GM21825 (cell line): Measurements from ENCODE around the gene CDC42BPA.
"Not testable (repeated sequence)": the region's sequence is repeated elsewhere in the genome, so short reads cannot be mapped to it uniquely, and the experiment has no call there.

Experiments
- ATAC-seq: cut with Tn5 transposase; IDR thresholded peaks from one replicate; pipeline ENCODE4 v1.9.1; 2021; ENCODE audit warnings: mild to moderate bottlenecking, moderate library complexity; ENCODE audit not compliant: unreplicated experiment

The CDC42BPA gene

DNA sequence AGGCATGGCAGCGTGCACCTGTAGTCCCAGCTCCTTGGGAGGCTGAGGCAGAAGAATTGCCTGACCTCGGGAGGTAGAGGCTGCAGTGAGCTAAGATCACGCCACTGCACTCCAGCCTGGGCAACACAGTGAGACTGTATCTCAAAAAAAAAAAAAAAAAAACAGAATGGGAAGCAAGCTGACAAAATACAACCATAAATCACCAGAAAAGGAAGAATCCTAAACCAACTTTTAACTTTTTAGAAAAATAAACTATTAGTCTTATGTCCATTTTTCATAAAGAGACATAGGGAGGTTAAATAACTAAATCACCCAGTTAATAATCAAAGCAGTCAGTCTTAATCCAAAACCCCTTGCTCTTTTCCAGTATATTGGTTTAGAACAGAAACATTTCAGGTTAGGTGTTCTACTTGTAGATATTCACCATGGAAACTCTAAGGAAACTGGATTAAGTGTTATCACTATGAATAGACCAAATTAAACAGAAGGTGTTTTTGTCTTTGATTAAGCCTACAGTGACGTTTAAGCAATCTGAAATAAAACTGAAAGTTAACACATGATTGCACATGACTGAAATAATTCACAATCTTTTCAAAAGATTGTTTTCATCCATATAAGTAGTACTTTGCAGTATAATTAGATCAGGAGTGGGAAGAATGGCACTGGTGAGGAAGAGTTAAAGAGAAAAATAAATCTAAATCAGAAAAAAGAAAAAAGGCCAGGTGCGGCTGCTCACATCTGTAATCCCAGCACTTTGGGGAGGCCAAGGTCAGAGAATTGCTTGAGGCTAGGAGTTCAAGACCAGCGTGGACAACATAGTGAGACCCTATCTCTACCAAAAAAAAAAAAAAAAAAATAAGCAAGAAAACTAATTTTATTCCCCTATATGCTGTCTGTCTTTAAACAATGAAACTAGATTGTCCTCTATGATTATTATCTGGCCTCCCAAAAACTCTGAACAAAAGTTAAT is 9.6 kb downstream of the CDC42BPA start:
- ATAC-seq = no peak

DNA sequence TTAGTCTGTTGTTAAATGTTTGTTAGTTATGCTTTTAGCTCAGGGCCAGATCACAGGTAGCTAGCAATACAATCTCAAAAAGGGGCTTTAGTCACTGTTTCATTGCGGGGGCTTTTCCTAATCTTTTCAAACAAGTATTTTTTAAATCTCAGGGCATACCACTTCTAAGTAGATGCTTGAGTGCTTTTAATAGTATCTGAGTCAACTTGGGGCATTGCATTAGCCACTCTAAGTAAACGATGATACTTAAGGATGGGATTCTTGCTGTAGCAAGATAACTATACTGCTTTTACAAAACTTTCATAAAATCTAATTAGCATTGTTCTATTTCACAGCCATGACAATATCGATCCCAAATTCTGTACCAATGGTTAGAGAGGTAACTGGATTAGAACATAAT is 11.6 kb downstream of the CDC42BPA start:
- ATAC-seq = no peak

DNA sequence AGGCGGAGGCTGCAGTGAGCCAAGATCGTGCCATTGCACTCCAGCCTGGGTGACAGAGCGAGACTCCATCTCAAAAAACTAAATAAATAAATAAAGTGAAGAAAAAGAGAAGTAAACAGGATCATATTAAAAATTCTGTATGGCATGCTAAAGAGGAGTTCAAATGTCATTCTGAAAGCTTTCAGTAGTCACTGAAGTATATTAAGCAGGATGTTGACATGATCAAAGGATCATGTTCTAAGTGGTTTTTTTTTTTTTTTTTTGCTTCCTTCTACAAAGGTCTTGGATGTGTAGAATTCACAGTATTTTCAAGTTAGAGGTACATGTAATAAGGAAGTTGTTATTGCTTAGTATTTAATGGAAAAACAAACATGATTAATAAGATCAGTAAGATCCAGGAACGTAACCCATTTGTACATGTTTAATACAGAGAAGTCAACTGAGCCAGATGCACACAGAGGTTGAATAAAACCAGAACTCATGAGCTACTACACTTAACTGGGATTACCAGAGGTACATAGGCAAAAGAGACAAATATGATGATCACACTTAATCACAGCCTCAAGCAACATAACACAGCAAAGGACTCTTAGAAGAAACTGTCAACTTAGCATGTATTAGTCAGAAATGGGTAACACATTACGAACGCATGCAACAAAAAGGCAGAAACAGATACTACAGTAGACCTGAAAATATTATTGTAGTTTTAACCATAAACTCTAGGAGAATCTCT is 12.2 kb downstream of the CDC42BPA start:
- ATAC-seq = no peak

DNA sequence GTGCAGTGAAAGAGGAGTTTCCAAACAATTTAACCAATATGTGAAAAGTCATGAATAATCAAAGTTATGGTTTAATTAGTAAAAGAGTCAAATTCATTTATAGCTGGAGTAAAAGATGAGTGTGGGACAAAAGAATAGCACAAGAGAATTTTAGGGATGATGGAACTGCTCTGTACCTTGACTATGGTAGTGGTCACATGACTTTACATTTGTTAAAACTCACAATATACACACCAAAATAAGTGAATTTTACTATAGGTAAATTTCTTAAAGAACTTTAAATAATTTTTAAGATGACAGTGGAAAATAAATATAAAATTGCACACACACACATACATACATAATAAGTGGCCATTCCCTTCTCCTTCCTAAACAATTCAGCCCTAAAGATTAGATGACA is 13.6 kb downstream of the CDC42BPA start:
- no peak for ATAC-seq

DNA sequence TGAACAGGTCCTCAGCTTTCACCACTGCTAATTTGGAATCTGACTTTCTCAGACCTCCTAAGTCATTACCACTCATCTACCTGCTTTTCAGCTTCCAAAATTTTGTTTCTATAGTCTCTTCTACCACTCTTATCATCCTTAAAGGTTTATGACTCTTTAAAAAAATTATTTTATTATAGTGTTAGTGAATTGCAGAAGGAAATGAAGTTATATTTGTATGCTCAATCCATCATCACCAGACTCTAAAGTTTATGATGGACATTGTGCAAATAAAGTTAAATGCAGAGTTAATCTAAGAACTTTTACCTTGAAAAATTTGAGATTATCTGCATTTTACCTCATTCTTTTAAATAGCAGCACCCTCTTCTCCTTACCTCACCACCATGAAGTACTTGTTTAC is 14.6 kb downstream of the CDC42BPA start:
- ATAC-seq = no peak

DNA sequence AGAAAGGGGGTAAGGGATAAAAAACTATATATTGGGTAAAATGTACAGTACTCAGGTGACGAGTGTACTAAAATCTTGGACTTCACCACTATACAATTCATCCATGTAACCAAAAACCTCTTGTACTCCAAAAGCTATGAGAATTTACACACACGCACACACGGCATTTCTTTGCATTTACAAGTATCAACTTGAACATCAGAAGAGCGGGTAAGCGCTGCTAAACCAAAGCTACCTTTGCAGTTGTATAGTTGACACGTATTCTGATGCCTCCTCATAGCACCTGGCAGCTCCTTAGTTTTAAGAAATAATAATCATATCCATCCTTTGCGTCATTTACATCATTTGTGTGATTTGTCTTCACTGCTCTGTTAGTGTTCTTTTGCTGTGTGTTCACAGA is 17.6 kb downstream of the CDC42BPA start:
- ATAC-seq = no peak

DNA sequence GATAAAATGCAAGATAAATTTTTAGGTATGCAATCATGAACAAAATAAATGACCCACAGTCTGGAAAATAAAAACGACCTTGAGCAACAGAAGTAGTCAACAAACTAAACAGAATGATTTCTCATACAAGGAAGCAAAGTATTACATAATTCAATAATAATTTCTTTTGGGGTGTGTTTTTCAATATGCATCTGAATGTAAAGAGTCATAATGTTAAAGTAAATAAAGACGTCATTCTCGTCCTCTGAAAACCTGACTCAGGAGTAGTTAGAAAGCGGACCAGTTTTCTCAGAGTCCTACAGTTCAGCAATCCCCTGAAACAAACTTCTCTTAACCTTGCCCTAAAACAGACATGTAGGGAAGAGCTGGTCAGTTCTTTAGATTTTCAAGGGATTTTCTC is 18.6 kb downstream of the CDC42BPA start:
- ATAC-seq = no peak

DNA sequence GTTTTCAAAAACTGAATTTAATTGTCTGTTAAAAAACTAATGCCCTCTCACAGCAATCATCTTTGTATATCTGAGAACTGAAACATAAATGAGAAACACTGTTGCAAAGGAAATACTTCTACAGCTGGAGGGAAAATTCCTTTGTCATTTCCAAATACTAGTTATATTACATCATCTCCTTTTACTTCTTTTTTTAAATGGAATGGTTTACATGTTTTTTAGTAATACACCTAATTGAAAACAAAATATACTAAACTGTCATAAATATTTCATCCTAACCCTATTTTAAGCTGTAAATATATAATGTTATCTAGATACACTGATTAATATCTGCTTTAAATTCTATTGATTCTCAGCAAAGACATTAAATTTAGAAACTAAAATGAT is 19.1 kb downstream of the CDC42BPA start:
- no peak for ATAC-seq

DNA sequence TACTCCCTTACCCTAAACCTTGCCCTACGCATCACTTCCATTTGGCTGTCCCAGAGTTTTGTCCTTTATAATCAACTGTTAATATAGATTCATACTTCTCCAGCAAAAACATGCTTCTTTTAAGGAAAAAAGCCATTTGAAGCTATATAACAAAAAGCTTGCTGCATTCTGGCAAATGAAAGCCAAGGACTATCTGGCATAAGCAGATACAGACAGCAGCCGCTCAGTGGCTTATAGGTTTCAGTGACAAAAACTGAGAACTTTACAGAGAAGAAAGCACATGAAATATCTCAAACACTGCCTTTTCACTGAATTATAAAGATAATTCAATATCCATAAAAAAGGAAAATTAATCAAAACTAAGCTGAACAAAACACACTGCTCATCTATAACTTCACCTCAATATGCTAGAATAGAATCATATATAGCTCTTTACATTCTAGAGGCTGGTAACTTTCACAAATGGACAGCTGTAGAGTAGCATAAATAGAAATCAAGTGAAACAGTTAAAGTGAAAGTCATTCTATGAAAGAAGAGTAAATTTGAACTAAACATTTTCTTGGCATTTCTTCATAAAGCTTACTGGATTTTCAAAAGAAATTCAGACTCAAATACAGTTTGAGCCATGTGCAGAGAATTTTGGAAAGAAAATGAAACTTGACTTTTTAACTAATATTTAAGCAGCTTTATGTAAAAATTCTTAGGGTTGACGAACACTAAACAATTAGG is 19.6 kb downstream of the CDC42BPA start:
- no peak for ATAC-seq

DNA sequence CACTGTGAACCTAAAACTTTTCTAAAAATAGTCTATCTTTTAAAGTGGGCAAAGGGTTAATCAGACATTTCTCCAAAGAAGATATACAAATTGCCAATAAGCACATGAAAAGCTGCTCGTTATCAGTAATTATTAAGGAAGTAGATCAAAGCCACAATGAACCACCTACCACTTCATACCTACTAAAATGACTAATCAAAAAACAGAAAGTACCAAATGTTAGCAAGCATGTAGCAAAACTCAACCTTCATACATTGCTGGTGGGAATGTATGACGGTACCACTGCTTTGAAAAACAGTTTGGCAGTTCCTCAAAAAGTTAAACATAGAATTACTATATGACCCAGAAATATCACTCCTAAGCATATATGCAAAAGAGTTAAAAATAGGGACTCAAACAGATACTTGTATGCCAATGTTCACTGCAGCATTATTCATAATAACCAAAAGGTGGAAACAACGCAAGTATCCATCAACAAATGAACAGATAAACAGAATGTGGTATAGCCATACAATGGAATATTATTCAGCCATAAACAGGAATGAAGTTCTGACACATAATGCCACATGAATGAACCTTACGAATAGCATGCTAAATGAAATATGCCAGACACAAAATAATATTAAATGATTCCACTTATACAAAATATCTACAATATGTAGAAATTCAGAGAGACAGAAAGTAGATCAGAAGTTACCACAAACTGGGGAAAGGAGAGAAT is 21.1 kb downstream of the CDC42BPA start:
- ATAC-seq = no peak

DNA sequence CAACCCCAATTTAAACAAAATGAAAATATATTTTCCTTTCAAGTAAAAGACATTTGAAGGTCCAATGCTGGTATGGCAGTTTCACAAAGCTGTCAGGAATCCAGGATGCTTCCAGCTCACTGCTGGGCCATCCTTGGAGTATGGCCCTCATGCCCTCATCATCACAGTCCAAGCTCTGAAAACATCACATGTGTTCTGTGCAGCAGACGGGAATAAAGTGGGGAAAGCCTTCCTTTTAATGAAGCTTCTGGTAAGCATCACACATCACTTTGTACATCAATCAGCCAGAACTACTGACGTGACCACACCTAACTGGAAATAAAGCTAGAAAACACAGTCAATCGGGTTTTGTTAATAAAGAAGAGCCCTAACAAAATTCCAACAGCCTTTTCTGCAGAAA is 22.7 kb downstream of the CDC42BPA start:
- ATAC-seq = no peak

DNA sequence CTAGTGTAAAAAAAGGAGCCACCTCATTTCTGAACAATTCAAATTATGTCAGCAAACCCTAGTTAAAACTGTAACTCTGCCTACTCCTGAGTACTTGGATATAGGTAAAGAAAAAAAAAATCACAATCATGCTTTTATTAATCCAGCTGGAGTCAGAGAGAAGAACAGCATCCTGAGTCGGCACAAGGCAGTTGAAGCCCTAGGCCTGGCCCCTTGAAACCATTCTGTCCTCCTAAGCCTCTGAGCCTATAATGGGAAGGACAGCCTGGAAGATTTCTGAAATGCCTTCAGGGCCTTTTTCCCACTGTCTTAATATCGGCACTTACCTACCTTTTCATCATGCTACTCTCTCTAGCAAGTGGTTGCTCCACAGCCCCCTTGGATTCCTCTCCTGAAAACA is 32.5 kb downstream of the CDC42BPA start:
- ATAC-seq = no peak

DNA sequence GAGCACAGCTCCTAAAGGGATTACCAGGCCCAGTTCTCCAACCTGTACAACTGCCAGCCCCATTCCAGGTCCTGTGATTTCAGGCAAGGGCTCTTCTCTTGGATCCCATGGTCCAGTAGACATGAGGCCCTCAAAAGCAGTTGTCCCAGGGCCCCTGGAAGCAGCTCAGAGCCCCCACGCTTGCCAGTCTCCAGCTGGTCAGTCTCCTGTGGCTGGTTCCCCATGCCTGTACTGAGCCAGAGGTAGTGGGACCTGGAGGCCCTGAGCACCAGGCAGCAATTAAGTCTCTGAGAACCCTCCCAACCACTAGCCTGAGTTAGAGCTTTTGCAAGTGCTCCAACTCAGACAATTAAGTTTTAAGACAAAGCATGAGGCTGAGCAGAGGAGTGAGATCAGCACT is 36.9 kb downstream of the CDC42BPA start:
- no peak for ATAC-seq

DNA sequence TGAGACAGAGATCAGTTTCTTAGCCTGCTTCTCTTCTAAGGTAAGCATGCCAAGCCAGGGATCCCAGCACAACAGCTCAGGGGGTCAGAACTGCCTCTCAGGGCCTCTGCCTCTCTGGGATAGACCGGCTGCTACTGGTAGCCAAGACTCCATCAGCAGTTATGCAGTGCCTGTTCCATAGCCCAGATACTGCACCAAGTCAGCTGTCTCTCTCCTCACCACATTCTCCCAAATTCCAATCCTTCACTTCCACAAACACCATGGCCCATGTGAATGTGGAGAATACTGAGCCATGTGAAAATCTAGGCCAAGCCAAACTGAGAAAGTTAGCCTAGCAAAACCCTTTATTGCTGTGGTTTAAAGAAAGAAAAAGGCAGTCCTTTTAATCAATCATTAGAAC is 37.5 kb downstream of the CDC42BPA start:
- no peak for ATAC-seq

DNA sequence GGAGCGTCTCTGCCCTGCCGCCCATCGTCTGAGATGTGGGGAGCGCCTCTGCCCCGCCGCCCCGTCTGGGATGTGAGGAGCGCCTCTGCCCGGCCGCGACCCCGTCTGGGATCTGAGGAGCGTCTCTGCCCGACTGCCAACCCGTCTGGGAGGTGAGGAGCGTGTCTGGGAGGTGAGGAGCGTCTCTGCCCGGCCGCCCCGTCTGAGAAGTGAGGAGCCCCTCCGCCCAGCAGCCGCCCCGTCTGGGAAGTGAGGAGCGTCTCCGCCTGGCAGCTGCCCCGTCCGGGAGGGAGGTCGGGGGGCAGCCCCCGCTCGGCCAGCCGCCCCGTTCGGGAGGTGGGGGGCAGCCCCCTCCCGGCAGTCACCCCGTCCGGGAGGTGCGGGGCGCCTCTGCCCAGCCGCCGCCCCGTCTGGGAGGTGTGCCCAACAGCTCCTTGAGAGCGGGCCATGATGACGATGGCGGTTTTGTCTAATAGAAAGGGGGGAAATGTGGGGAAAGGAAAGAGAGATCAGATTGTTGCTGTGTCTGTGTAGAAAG is 42.1 kb downstream of the CDC42BPA start:
- not testable (repeated sequence) for ATAC-seq

DNA sequence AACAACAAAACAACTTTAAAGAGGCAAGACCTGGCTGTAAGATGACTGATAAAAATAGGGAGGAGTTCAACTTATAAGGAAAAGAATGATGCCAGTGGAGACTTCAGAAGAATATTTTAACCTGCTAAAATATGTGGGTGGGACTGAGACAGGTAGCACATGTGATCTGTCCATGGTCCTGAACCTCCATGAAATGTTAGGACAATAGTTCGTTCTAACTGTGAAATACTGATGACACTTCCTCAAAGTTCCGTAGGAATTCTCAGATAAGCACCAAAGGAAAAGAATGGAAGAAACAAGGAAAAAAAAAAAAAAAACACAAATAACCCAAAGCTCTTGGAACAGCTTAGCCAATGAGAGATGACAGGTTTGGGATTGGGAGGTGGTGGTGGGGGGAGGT is 44.7 kb downstream of the CDC42BPA start:
- no peak for ATAC-seq

DNA sequence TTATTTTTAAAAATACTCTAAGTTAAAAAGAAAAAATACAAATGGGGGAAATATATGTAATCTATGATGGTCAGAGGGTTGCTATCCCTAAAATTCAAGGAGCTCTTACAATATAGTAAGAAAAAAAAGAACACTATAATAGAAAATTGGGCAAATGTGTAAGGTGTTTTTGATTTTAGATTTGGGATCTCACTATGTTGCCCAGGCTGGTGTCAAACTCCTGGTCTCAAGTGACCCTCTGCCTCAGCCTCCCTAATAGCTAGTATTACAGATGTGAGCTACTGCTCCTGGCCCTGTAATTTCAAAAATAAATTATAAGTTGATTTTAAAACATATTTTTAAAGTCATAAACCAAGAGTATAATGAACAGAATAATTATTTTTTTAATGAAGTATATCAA is 45.9 kb downstream of the CDC42BPA start:
- no peak for ATAC-seq

DNA sequence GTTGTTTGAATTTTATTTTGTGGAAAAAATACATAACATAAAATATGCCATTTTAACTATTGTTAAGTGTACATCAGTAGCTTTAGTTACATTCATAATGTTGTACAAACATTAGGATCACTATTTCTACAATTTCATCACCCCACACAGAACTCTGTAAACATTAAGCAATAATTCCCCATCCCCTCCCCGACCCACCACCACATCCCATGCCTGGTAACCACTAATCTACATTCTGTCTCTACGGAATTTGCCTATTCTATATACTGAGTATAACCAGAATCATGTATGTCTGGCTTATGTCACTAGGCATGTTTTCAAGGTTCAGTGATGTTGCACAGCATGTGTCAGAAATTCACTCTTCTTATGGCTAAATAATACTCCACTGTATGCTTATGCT is 47.7 kb downstream of the CDC42BPA start:
- no peak for ATAC-seq

DNA sequence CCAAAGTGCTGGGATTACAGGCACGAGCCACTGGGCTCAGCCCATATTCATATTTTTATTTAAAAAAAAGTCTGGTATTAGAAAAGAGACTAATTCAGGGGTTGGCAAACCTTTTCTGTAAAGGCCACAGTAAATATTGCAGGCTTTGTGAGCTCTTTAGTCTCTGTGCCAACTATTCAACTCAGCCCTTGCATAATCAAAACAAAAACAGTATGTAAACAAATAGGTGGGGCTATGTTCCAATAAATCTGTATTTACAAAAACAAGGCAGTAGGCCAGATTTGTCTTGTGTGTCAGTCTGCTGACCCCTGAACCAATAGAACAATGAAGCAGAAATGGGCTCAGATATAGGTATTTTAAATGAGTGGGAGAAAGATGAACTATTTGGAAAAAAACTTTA is 49.3 kb downstream of the CDC42BPA start:
- no peak for ATAC-seq

DNA sequence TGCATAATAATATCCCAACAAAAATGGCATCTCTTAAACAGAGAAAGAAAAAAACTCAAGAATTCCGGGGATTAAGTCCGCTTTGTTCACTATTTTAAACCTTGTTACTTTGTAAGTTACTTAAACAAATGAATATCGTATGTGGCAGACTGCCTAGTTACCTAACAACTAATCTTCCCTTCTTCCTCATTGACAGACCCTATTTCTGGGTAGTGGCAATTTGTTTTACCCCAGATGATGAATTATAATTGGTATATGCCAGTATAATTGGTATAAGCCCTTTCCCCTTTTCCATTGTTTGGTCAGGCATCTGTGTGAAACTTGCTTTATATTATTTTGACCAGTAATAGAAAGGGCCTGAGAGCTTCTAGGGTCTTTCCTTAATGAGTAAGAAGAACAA is 52.4 kb downstream of the CDC42BPA start:
- no peak for ATAC-seq

DNA sequence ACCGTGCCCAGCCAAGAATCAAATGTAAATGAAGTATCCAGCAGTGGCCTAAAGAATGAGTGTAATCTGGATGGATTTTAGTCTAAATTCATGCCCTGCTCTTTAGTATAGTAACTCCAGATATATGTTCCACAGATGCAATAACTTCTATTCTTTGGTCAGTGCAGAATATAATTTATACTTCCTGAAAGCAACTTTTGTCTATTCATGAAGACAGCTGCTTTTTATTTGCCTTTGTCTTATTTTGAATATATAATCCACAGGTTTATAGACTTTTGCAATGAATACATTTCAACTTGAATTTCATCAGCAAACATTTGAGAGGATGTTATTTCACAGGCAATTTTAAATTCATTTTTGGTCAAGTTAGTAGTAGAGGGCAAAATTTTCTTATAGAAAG is 54.4 kb downstream of the CDC42BPA start:
- no peak for ATAC-seq
